T-helper 22 cell (primary cell): ENCODE measurements around the gene POLR1F.
"Not testable (repeated sequence)": the region's sequence is repeated elsewhere in the genome, so short reads cannot be mapped to it uniquely, and the experiment has no call there.

Experiments used
- DNase-seq: peaks from one replicate; pipeline ENCODE4 v3.0.0-alpha.2; 2020; ENCODE audit warnings: low read depth

Gene POLR1F, protein sequence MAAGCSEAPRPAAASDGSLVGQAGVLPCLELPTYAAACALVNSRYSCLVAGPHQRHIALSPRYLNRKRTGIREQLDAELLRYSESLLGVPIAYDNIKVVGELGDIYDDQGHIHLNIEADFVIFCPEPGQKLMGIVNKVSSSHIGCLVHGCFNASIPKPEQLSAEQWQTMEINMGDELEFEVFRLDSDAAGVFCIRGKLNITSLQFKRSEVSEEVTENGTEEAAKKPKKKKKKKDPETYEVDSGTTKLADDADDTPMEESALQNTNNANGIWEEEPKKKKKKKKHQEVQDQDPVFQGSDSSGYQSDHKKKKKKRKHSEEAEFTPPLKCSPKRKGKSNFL

DNA sequence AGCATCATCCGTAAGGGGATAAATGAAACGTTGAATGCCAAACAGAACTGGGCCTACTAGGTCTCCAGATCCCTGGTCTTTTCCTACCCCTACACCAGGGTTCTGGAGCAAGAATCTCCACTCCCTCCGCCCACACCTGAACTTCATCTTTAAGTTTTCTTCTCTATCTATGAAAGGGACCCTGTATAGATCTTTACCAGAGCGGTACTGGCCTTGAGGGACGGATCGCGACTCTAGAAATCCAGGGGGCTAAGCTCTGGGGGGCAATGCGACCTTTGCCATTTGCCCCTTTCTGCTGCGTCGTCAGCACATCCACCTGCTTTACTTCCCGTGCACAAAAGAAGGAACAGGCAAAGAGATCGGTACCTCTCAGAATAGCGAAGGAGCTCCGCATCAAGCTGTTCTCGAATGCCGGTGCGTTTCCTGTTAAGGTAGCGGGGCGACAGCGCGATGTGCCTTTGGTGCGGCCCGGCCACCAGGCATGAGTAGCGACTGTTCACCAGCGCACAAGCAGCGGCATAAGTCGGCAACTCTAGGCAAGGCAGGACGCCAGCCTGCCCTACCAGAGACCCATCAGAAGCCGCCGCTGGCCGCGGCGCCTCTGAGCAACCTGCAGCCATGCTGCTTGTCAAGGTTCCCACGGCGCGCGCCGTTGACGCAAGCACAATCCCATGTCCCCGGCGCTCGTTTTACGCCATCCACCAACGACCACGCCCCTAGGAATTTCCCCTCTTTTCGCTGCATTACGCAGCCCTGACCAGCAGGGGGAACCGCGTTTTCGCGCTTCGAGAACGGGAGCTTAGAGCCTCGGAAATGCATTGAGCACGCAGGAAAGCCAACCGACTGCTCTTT, at the start of gene POLR1F:
TSS of gene POLR1F (minus strand) at position 641 of the 852 bp plus-strand sequence. CDS start at position 620, 21 bp downstream.
- DNase-seq, result peak; percentile 82

DNA sequence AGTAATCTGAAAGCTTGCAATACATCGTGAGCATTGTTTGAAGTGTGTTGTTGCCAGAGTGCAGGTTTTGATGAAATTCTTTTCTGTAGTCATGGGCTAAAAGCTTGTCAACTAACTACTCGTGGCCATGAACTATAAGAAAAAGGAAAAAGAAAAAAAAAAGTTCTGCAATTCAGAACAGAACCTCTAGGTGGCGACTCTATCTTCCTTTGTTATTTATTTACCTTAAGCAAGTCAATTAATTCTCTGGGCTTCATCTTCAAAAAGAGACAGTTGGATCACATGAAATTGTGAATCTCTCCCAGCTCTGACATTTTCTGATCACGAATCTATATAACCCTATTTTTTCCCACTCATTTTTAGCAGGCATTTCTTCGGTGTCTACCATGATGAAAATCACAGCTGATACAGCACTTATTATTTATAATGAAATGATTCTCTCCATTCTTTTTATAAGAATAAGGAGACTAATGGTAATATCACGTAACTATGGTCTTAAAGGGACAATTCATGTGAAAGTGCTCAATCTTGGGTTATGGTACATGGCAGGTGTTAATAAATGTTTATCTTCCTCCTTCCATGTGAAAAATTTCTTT, 45.8 kb upstream of the POLR1F start:
- no peak for DNase-seq

- DNase-seq, result no peak
These were observed 43.2 kb upstream of the POLR1F start for GRCh38 chr7:19752020-19752419.

GRCh38 chr7:19749658-19750057, 40.8 kb upstream of the POLR1F start:
- no peak for DNase-seq

GRCh38 chr7:19747740-19748339, 39.0 kb upstream of the POLR1F start:
- DNase-seq, result no peak

GRCh38 chr7:19744075-19744474, 35.2 kb upstream of the POLR1F start:
- no peak for DNase-seq

DNA sequence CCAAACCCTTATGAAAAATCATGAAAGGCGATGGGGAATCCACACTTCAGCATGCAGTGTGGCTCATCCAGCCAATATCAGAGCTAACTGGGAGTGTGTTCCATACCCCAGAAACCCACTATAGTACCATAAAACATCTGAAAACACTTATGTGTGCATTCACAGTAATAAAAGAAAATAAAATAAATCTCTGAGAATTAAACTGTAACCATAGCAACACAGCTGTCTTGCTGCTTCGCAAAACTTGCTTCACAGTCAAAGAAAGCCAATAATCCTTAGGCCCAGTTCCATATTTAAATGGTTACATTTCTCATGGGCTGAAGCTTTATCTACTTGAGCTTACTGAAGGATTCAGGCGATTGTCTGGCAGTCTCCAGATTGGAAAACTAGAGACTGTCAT, 19.9 kb upstream of the POLR1F start:
- no peak for DNase-seq

DNA sequence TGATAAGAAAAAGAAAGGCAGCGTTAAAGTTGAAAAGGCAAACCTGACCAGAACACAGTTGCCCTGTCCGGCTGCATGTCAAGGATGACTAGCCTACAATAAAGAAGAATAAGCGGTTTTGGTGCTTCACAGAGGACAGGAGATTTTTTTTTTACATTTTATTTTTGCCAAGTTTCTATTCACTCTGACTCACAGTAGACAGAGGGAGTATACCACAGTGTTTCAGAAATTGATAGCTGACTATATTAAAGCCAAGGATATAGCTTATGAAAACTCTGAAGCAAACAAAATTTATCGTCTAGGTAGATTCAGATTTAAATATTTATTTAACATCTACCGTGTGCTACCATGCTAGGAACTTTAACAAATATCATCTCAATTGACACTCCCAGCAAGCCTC, 16.9 kb upstream of the POLR1F start:
- no peak for DNase-seq

DNA sequence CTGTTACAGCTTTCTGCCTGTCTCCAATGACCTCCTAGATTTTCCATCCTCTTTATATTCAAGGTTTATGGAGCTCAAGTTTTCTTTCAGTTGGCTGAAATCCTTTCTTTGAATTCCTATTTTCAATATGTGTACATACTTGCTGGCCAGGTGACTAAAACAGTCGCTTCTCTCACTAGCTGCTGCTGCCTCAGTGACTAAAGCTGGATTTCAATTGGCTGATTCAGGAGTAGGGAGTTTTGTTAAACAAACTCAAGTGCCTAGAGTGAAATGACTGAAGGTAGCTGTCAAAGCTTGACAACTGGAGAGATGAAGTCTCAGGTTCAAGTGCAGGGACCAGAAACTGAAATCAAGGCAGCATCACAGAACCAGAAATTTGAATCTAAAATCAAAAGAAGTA, 6.7 kb upstream of the POLR1F start:
- no peak for DNase-seq

DNA sequence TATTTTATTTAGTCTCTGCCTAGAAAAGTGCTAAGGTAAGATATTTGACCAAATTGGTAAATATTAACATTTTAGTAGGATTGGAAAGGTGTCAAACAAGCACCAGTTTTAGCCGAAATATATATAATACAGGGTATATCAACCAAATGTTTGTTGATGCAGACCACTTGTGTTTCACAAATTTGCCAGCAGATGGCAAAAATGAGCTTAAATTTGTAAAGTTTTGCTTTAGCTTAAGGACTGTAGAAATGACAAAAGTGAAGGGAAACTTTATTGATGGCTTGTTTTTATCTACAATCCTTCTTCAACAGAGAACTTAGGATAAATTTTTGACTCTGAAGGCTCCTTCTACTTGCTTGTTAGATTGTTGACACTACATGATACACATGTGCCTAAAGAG, 4.8 kb upstream of the POLR1F start:
- no peak for DNase-seq

- DNase-seq, result no peak
These were observed 377 bp upstream of the POLR1F start for GRCh38 chr7:19709249-19709578.

- DNase-seq, result no peak
These were observed 1.6 kb downstream of the POLR1F start for GRCh38 chr7:19707240-19707639.

GRCh38 chr7:19705663-19706062, 3.2 kb downstream of the POLR1F start:
- no peak for DNase-seq

DNA sequence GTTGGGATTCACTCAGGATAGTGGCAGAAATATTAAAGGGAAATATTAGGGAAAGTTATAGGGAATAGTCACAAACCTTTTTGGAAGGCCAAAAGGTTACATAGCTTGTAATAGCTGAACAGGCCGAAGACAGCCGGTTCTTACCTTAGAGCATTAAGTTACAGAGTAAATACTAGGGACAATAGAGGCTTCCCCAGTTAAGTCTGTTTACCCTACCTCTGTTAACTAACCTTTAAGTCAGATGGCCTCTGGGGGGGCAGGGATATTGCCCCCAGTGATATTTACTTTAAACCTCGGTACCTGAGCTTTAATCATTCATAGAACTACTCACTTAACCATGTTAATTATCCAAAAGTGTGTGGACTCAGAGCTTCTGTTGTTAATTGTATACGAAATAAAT, 7.4 kb downstream of the POLR1F start:
- no peak for DNase-seq

DNA sequence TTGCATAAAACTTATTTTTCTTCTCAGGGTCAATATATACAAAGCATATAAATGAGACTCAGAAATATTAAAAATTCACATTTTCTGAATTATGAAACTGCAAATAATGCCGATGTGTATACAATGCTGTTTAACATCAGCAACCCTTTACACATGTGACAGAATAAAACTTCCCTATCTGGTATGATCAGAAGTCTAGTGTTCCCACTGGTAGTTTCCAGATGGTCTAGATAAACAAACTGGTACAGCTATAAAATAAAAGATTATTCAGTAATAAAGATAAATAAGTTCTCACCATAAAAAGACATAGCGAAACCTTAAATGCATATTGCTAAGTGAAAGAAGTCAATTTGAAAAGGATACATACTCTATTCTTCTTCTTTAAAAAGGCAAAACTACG, 7.9 kb downstream of the POLR1F start:
- no peak for DNase-seq

- no peak for DNase-seq
These were observed 10.5 kb downstream of the POLR1F start for GRCh38 chr7:19698331-19698730.

GRCh38 chr7:19696926-19697325, 11.9 kb downstream of the POLR1F start:
- no peak for DNase-seq

DNA sequence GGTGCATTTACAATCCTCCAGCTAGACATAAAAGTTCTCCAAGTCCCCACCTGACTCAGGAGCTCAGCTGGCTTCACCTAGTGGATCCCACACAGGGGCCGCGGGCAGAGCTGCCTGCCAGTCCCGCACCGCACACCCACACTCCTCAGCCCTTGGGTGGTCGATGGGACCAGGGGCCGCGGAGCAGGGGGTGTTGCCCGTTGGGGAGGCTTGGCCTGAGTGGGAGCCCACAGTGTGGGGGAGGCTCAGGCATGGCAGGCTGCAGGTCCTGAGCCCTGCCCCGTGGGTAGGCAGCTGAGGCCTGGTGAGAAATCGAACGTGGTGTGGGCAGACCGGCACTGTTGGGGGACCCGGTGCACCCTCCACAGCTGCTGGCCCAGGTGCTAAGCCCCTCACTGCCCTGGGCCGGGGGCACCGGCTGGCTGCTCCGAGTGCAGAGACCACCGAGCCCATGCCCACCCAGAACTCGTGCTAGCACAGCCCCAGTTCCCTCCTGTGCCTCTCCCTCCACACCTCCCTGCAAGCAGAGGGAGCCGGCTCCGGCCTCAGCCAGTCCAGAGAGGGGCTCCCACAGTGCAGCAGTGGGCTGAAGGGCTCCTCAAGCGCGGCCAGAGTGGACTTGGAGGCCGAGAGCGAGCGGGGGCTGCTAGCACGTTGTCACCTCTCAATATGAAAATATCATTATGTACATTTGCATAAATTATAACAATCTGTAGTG, 16.6 kb downstream of the POLR1F start:
- no peak for DNase-seq

- DNase-seq, result no peak
These were observed 18.1 kb downstream of the POLR1F start for GRCh38 chr7:19690736-19691135.

DNA sequence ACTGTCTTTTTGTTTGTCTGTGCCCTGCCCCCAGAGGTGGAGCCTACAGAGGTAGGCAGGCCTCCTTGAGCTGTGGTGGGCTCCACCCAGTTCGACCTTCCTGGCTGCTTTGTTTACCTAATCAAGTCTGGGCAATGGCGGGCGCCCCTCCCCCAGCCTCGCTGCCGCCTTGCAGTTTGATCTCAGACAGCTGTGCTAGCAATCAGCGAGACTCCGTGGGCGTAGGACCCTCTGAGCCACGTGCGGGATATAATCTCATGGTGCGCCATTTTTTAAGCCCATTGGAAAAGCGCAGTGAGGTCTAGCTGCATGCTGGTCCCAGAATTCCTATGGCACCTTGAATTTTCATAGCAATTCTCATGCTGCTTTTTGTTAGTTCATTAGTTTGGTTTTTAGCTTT, 19.7 kb downstream of the POLR1F start:
- not testable (repeated sequence) for DNase-seq

GRCh38 chr7:19681596-19681995, 27.2 kb downstream of the POLR1F start:
- no peak for DNase-seq

- no peak for DNase-seq
These were observed 31.7 kb downstream of the POLR1F start for GRCh38 chr7:19677180-19677579.
